HG03432 (cell line): ENCODE measurements around the gene PFKFB2.
A peak's percentile ranks its signal among the peaks of the same experiment; 100 is the strongest.

Experiments
- ATAC-seq: cut with Tn5 transposase; IDR thresholded peaks from one replicate; pipeline ENCODE4 v1.9.1; 2021; ENCODE audit warnings: mild to moderate bottlenecking, moderate library complexity; ENCODE audit not compliant: unreplicated experiment

PFKFB2 gene

GRCh38 chr1:207088161-207088560 lies 35.1 kb downstream of the PFKFB2 start:
- ATAC-seq = no peak

GRCh38 chr1:207088701-207089626 lies 35.9 kb downstream of the PFKFB2 start, which contains the start of gene C4BPB:
Gene C4BPB, plus strand, starts transcription at chr1:207088860. Its CDS starts 672 bp downstream, at chr1:207089532.
- ATAC-seq = no peak

- ATAC-seq = no peak
Observed at GRCh38 chr1:207089627-207090355, 36.7 kb downstream of the PFKFB2 start.

- ATAC-seq = no peak
Observed at GRCh38 chr1:207091200-207091908, 38.3 kb downstream of the PFKFB2 start.

- no peak for ATAC-seq
Observed at GRCh38 chr1:207093944-207094343, 40.9 kb downstream of the PFKFB2 start.

DNA sequence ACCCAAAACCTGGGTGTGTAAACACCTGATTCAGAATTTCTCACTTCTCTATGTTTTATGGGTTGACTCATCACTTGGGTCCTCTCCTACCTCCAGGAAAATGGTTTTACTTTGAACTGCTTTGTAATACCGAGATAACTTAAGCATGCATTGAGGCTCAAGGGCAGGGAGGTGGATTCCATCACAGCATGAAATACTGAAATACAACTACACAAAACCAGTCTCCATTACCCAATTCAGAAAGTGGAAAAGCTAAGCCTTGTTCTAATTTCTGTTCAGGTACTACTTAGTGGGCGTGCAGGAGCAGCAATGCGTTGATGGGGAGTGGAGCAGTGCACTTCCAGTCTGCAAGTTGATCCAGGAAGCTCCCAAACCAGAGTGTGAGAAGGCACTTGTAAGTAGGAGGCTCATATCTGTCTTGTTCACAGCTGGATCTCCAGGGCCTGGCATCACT lies 44.8 kb downstream of the PFKFB2 start:
- ATAC-seq = peak; percentile 96

DNA sequence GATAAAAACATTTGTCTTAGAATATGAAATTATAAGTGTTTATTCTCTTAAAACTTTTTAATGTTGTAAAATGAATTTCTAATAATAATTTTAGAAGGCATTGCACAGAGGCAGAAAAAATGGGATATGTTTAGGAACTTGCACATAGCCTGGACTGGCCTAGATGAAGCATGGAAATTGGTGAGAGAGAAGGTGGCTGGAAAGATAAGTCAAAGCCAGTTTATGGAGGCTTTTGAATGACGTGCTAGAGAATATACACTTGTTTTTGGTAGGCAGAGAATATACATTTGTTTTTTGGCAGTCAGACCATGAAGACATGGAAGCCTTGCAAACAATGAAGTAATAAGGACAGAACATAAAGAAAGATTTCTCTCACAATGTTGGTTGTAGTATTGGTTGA lies 48.6 kb downstream of the PFKFB2 start:
- no peak for ATAC-seq

GRCh38 chr1:207102146-207102545 lies 49.1 kb downstream of the PFKFB2 start:
- no peak for ATAC-seq

DNA sequence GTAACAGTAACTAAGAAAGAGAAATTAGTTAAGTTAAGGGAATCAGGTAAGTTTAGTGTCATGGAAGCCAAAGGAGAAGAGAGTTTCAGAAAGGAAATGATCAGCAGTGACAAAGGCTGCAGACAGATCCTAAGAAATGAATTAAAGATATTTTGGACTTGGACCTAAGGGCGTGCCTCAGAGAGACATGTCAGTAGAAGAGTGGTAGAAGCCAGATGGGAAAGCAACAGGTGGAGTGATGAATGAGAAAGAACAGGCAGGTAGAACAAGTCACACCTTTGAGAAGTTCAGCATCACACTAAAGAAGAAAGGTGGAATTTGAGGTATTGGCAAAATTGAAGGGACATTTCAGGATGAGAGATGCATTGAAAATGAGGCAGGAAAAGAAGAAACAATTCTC lies 49.6 kb downstream of the PFKFB2 start:
- no peak for ATAC-seq

DNA sequence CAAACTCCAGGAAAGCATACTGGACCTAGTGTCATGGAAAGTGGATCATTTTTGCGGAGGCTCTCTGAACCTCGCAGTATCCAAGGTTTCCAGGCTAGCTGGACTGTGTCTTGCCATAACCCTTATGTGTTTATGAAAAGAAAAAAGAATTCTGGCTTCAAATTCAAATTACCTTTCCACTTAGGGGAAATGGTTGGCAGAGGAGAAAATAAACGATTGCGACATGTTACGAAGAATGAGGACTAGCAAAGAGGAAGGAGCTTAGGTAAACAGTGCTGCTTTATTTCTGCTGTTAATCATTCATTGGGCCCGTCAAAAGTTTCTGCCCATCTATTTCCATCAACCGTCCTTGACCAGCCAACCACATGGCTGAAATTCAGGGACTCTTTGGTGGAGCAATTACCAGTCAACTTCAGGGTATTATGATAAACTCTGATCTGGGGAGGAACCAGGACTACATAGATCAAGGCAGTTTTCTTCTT lies 50.9 kb downstream of the PFKFB2 start, which contains the start of gene C4BPA:
Gene C4BPA, plus strand, starts transcription at position 342 of the 482 bp plus-strand sequence. CDS start 8,793 bp downstream, outside the sequence.
- ATAC-seq = no peak

DNA sequence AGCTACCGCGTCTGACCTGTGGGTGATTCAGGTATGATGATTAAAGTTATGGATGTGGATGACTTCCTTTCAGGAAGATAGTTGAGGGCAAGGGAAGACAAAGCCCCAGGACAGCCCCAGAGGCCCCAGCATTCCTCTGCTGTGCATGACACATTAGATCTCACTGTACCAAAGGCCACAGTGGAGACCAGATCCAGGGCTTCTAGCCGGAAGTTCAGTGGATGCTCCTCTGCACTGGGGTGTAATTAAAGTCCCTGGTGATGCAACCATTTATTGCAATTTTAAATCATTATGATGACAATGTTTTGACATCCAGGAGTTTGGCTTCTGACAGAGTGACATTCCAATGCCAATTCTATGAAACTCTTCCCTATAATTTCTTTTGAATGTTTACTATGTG lies 55.9 kb downstream of the PFKFB2 start:
- ATAC-seq = no peak

GRCh38 chr1:207112616-207113296 lies 59.7 kb downstream of the PFKFB2 start:
- ATAC-seq = no peak

- no peak for ATAC-seq
Observed at GRCh38 chr1:207115269-207115668, 62.2 kb downstream of the PFKFB2 start.

- ATAC-seq = no peak
Observed at GRCh38 chr1:207124389-207124788, 71.3 kb downstream of the PFKFB2 start.

- no peak for ATAC-seq
Observed at GRCh38 chr1:207128336-207128921, 75.4 kb downstream of the PFKFB2 start.

DNA sequence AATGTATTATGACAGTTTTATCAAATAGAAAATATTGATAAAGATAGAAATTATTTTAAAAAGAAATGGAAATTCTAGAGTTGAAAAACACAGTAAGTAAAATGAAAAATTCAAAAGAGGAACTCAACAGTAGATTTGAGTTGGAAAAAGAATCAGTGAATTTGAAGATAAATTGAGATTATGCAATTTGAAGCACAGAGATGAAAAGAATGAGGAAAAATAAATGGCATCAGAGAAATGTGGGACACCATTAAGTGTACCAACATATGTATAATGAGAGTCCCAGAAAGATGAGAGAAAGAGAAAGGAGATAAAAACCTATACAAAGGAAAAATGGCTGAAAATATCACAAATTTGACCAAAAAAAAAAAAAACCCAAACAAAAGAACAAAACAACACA lies 76.0 kb downstream of the PFKFB2 start:
- ATAC-seq = no peak
